Right lobe of liver (tissue), 4 donors: ENCODE measurements around the gene PHACTR2.

ENCODE experiments used
- CTCF ChIP-seq, 4 donors: fragments of 200-600 bp in 3 of 4; fragments of 450-650 bp in 1 of 4; IDR thresholded peaks; one replicate each; pipeline versions ENCODE4 v1.5.1 to v1.8.0; 2016 to 2022; ENCODE audit warnings: antibody characterized with exemption in 4 of 4, mild to moderate bottlenecking in 2 of 4
- POLR2A ChIP-seq: fragments of 450-650 bp; IDR thresholded peaks from one replicate; pipeline ENCODE4 v1.6.1; 2017; ENCODE audit warnings: antibody characterized with exemption, mild to moderate bottlenecking
- donor health status: DM: no; HTN: no; CAD: no.
- donor health status: DM: no; HTN: no; CAD: no.
- donor health status: DM: no; HTN: yes; CAD: no.

- TF ChIP-seq POLR2A (no peak), CTCF (IDR thresholded peaks at IDR 0.05) (no peak)
Measured at GRCh38 chr6:143732536-143732935, 54.8 kb downstream of the PHACTR2 start.
